H54 (cell line): Measurements from ENCODE around the gene CA5B.
A peak's percentile ranks its signal among the peaks of the same experiment; 100 is the strongest.
"Not testable (repeated sequence)": the region's sequence is repeated elsewhere in the genome, so short reads cannot be mapped to it uniquely, and the experiment has no call there.

ENCODE experiments used
- DNase-seq: peaks from one replicate; pipeline ENCODE4 v3.0.0; 2011; ENCODE audit warnings: low spot score, mixed read lengths; ENCODE audit not compliant: insufficient read length
- FAIRE-seq: peaks from 3 replicates; lab custom pipeline; 2011; peaks lifted over from hg19 to GRCh38; lab: Jason Lieb, UNC
- POLR2A ChIP-seq: IDR thresholded peaks from 2 replicates; pipeline ENCODE4 v1.6.1; 2011; ENCODE audit warnings: low read depth, mild to moderate bottlenecking, low read length

The CA5B gene

GRCh38 chrX:15814771-15815365, 76.8 kb downstream of the CA5B start:
- no peak for FAIRE-seq
- TF ChIP-seq POLR2A, result no peak
- DNase-seq, result no peak

- no peak for TF ChIP-seq POLR2A
- no peak for FAIRE-seq
- no peak for DNase-seq
Observed at GRCh38 chrX:15815779-15816437, 77.8 kb downstream of the CA5B start.

GRCh38 chrX:15816438-15816809, 78.4 kb downstream of the CA5B start:
- DNase-seq, result no peak
- FAIRE-seq, result no peak

GRCh38 chrX:15816886-15817285, 78.8 kb downstream of the CA5B start:
- FAIRE-seq (no peak), DNase-seq (no peak)
- TF ChIP-seq POLR2A, result no peak

More at GRCh38 chrX:15816438-15816809, 78.4 kb downstream of the CA5B start:
- TF ChIP-seq POLR2A, result no peak

- no peak for TF ChIP-seq POLR2A
- DNase-seq (no peak), FAIRE-seq (no peak)
Observed at GRCh38 chrX:15820106-15821073, 82.3 kb downstream of the CA5B start.

GRCh38 chrX:15822922-15823321, 84.9 kb downstream of the CA5B start:
- no peak for TF ChIP-seq POLR2A
- DNase-seq (no peak), FAIRE-seq (no peak)

GRCh38 chrX:15825936-15826335, 87.9 kb downstream of the CA5B start:
- no peak for DNase-seq
- TF ChIP-seq POLR2A, result no peak
- no peak for FAIRE-seq

GRCh38 chrX:15829217-15829616, 91.1 kb downstream of the CA5B start:
- DNase-seq, result no peak
- no peak for TF ChIP-seq POLR2A
- FAIRE-seq, result no peak

GRCh38 chrX:15831347-15831746, 93.3 kb downstream of the CA5B start:
- DNase-seq, result not testable (repeated sequence)
- peak; percentile 93 for FAIRE-seq

- no peak for FAIRE-seq
- TF ChIP-seq POLR2A, result no peak
- no peak for DNase-seq
Observed at GRCh38 chrX:15834053-15834452, 96.0 kb downstream of the CA5B start.

- no peak for TF ChIP-seq POLR2A
- FAIRE-seq (no peak), DNase-seq (no peak)
Observed at GRCh38 chrX:15834827-15835595, 96.9 kb downstream of the CA5B start.
